Stimulated activated naive CD8-positive, alpha-beta T cell treated with anti-CD3 and anti-CD28 coated beads, Interleukin-15, Interleukin-2, amounts not matched to agents 100 ng/mL and 50 ng/mL, for 24 hours (primary cell): ENCODE data around the gene FAM89A.
A peak's percentile ranks its signal among the peaks of the same experiment; 100 is the strongest.
"Not testable (repeated sequence)": the region's sequence is repeated elsewhere in the genome, so short reads cannot be mapped to it uniquely, and the experiment has no call there.

ENCODE experiments used
- H3K27ac Mint-ChIP-seq: one replicate; pipeline ENCODE4 v1.8.0; 2021; ENCODE audit warnings: mild to moderate bottlenecking, mixed read lengths
- H3K27me3 Mint-ChIP-seq: one replicate; pipeline ENCODE4 v1.8.0; 2021; ENCODE audit warnings: mixed read lengths
- H3K36me3 Mint-ChIP-seq: one replicate; pipeline ENCODE4 v1.8.0; 2021; ENCODE audit warnings: low read depth, mixed read lengths
- H3K4me1 Mint-ChIP-seq: one replicate; pipeline ENCODE4 v1.8.0; 2021; ENCODE audit warnings: low read depth, mixed read lengths
- H3K4me3 Mint-ChIP-seq: one replicate; pipeline ENCODE4 v1.8.0; 2021; ENCODE audit warnings: mild to moderate bottlenecking, mixed read lengths
- H3K9me3 Mint-ChIP-seq: one replicate; pipeline ENCODE4 v1.8.0; 2021; ENCODE audit warnings: mixed read lengths

FAM89A gene

GRCh38 chr1:231046730-231047395 is 6.8 kb upstream of the FAM89A start:
- H3K4me1 Mint-ChIP-seq: no peaks in the 10 kb centered on the region
- H3K4me3 Mint-ChIP-seq: no peak overlapping the region
- no peak overlapping the region for H3K27ac Mint-ChIP-seq
- H3K27me3 Mint-ChIP-seq: peaks cover 23% of the 10 kb centered on the region
- H3K36me3 Mint-ChIP-seq: no peaks in the 10 kb centered on the region
- no peaks in the 10 kb centered on the region for H3K9me3 Mint-ChIP-seq

- H3K27me3 Mint-ChIP-seq: peaks cover 27% of the 10 kb centered on the region
- not testable (repeated sequence) for H3K4me1 Mint-ChIP-seq, H3K27ac Mint-ChIP-seq, H3K4me3 Mint-ChIP-seq, H3K9me3 Mint-ChIP-seq, H3K36me3 Mint-ChIP-seq
These were observed 6.1 kb upstream of the FAM89A start for GRCh38 chr1:231045921-231046729.

- H3K27ac Mint-ChIP-seq: no peak overlapping the region
- H3K9me3 Mint-ChIP-seq: no peaks in the 10 kb centered on the region
- H3K4me1 Mint-ChIP-seq: peaks cover 5% of the 10 kb centered on the region
- H3K36me3 Mint-ChIP-seq: no peaks in the 10 kb centered on the region
- H3K4me3 Mint-ChIP-seq: no peak overlapping the region
- peaks cover 27% of the 10 kb centered on the region for H3K27me3 Mint-ChIP-seq
These were observed 5.2 kb upstream of the FAM89A start for GRCh38 chr1:231045286-231045685.

- Mint-ChIP-seq H3K27ac (no peak overlapping the region), H3K4me1 (peaks cover 5% of the 10 kb centered on the region), H3K36me3 (no peaks in the 10 kb centered on the region), H3K9me3 (no peaks in the 10 kb centered on the region), H3K4me3 (no peak overlapping the region), H3K27me3 (peaks cover 25% of the 10 kb centered on the region)
These were observed 4.5 kb upstream of the FAM89A start for GRCh38 chr1:231044588-231044987.

GRCh38 chr1:231041719-231042261 is 1.7 kb upstream of the FAM89A start:
- H3K27ac Mint-ChIP-seq: no peak overlapping the region
- H3K9me3 Mint-ChIP-seq: no peaks in the 10 kb centered on the region
- H3K36me3 Mint-ChIP-seq: peaks cover 7% of the 10 kb centered on the region
- peaks cover 13% of the 10 kb centered on the region for H3K27me3 Mint-ChIP-seq
- H3K4me3 Mint-ChIP-seq: peak overlapping the region; percentile 68
- peaks cover 27% of the 10 kb centered on the region for H3K4me1 Mint-ChIP-seq

GRCh38 chr1:231040800-231041718 is 1.0 kb upstream of the FAM89A start:
- H3K36me3 Mint-ChIP-seq: peaks cover 7% of the 10 kb centered on the region
- H3K27me3 Mint-ChIP-seq: peaks cover 9% of the 10 kb centered on the region
- H3K9me3 Mint-ChIP-seq: no peaks in the 10 kb centered on the region
- H3K4me1 Mint-ChIP-seq: peaks cover 34% of the 10 kb centered on the region
- H3K27ac Mint-ChIP-seq: peak overlapping the region; percentile 46
- peak overlapping the region; percentile 70 for H3K4me3 Mint-ChIP-seq

GRCh38 chr1:231039161-231040018 is 664 bp downstream of the FAM89A start:
- Mint-ChIP-seq H3K36me3 (peaks cover 7% of the 10 kb centered on the region), H3K27ac (peak overlapping the region; percentile 45), H3K9me3 (no peaks in the 10 kb centered on the region), H3K27me3 (peaks cover 4% of the 10 kb centered on the region), H3K4me1 (peaks cover 35% of the 10 kb centered on the region), H3K4me3 (peak overlapping the region; percentile 85)

- H3K27ac Mint-ChIP-seq: no peak overlapping the region
- peaks cover 7% of the 10 kb centered on the region for H3K36me3 Mint-ChIP-seq
- H3K4me3 Mint-ChIP-seq: peak overlapping the region; percentile 85
- H3K27me3 Mint-ChIP-seq: peaks cover 4% of the 10 kb centered on the region
- H3K4me1 Mint-ChIP-seq: peaks cover 35% of the 10 kb centered on the region
- no peaks in the 10 kb centered on the region for H3K9me3 Mint-ChIP-seq
These were observed 2.2 kb downstream of the FAM89A start for GRCh38 chr1:231037585-231038517.

GRCh38 chr1:231036416-231036815 is 3.6 kb downstream of the FAM89A start:
- H3K36me3 Mint-ChIP-seq: peaks cover 7% of the 10 kb centered on the region
- H3K4me1 Mint-ChIP-seq: peaks cover 33% of the 10 kb centered on the region
- H3K27ac Mint-ChIP-seq: no peak overlapping the region
- H3K9me3 Mint-ChIP-seq: no peaks in the 10 kb centered on the region
- H3K4me3 Mint-ChIP-seq: no peak overlapping the region
- H3K27me3 Mint-ChIP-seq: peaks cover 3% of the 10 kb centered on the region

- Mint-ChIP-seq H3K36me3 (peaks cover 7% of the 10 kb centered on the region), H3K27me3 (no peaks in the 10 kb centered on the region), H3K4me1 (peaks cover 30% of the 10 kb centered on the region), H3K27ac (no peak overlapping the region), H3K9me3 (no peaks in the 10 kb centered on the region), H3K4me3 (no peak overlapping the region)
These were observed 4.3 kb downstream of the FAM89A start for GRCh38 chr1:231035799-231036198.

- Mint-ChIP-seq H3K4me1 (peaks cover 21% of the 10 kb centered on the region), H3K27ac (no peak overlapping the region), H3K9me3 (no peaks in the 10 kb centered on the region), H3K4me3 (no peak overlapping the region), H3K27me3 (no peaks in the 10 kb centered on the region), H3K36me3 (peaks cover 11% of the 10 kb centered on the region)
These were observed 7.1 kb downstream of the FAM89A start for GRCh38 chr1:231032963-231033362.

GRCh38 chr1:231029841-231030240 is 10.2 kb downstream of the FAM89A start:
- peaks cover 4% of the 10 kb centered on the region for H3K36me3 Mint-ChIP-seq
- H3K27ac Mint-ChIP-seq: no peak overlapping the region
- peaks cover 4% of the 10 kb centered on the region for H3K4me1 Mint-ChIP-seq
- H3K9me3 Mint-ChIP-seq: no peaks in the 10 kb centered on the region
- no peaks in the 10 kb centered on the region for H3K27me3 Mint-ChIP-seq
- no peak overlapping the region for H3K4me3 Mint-ChIP-seq

- not testable (repeated sequence) for H3K4me1 Mint-ChIP-seq, H3K27me3 Mint-ChIP-seq, H3K4me3 Mint-ChIP-seq, H3K36me3 Mint-ChIP-seq, H3K9me3 Mint-ChIP-seq, H3K27ac Mint-ChIP-seq
These were observed 10.8 kb downstream of the FAM89A start for GRCh38 chr1:231029247-231029646.
